ACHN (cell line): Measurements from ENCODE around the gene PARP3.
A peak's percentile ranks its signal among the peaks of the same experiment; 100 is the strongest.

Source experiments
- DNase-seq: peaks from one replicate; pipeline ENCODE4 v3.0.0-alpha.2; 2015
- in situ Hi-C: cut with HindIII; loops from 2 replicates; pipeline ENCODE4 v1.10.0; 2017; ENCODE audit warnings: low sequenced_read_pairs, low pct_ligation_motif_present, low pct_unique_long_range_greater_than_20kb

PARP3 gene

DNA sequence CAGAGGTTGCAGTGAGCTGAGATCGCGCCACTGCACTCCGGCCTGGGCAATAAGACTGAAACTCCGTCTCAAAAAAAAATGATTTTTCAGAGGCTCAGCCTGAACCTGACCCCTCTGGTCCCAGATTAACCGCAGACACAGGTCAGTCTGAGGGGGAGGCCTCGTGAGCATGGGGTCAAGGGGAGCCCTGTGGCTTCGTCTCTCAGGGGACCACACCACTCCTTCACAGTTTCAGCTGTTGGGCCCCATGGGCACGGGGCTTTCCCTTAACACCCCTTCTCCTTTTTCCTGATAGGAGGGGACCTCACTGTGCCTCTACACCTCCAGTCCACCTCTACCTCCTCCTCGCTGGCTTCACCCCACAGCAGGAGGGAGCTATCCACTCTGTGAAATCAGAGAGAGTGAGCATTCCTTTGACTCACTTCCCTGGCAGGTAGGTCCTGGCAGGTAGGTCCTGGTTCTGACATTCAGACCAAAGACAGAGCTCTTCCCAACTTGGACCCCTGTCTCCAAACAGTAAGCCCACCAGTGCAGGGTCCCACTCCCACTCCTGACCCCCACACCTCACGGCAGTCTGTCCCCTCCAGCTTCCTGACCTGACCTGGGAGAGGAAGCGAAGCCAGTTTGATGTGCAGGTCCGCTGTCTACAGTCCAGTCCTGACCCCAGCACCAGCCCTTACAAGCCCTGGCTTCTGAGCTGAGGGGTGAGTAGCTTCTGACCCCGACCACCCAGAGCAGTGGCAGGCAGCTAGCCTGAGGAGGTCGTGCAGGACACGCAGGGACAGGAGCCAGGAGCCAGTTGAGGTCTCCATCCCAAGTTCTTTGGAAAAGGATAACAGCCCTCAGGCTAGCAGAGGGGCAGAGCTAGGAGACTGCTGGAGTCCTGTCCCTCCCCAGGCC lies 9.4 kb upstream of the PARP3 start:
- in situ Hi-C loops = no loop called here
- no peak for DNase-seq

DNA sequence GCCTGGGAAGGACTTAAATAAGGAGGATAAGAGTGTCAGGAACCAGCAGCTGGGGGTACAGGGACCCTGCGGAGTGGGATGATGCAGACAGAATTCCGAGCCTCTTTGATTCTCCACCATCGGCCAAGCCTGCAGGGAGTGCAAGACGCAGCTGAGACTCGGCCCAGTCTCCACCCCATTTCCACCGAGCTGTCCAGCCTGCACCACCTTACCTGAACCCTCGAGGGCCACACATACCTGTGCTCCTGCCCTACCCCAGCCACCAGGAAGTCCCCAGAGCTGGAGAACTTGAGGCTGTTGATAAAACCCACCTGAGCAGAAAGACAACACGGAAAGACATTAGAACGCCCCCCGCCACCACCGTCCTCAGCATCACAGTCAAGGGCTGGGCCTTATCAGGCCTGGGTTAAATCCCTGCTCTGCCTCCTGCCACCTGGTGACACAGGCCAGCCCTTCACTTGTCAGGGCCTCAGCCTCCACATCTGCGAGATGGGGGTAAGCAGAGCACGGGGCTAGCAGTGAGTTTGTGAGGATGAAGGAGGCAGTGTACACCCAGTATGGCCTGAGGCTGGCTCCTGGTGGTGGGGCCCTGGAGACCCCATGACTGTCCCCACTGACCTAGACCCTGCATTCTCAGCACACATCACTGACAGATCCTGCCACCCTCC lies 8.6 kb upstream of the PARP3 start:
- in situ Hi-C loops = no loop called here

DNA sequence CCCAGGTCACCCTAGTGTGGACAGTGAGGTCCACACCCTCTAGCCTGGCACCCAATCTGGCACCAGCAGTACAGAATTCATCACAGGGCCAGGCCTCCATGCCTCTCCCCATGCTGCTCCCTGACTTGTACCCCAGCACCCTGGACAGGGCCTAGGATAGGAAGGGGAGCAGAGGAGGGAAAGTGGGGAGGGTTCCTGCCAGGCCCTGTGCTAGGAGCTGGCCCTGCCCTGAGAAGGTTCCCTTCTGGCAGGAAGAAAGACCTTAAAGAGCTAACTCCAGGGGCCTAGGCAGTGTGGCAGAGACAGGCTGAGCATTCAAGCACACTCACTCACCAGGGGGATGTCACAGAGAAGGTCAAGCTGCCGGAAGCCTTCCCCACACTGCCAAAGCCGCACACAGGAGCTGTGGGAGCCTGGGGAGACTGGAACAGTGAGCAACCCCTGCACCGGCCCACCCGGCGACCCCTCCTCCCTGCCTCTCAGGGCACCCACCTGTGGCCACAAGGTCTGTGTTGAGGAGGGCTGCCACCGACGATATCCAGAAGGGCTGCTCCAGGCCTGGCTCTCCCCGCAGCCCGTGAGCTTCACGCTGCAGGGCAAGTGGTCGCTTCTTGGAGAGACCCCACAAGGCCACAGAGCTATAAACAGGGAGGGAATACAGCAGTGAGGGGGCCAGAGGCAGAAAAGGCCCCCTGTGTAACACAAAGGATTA lies 7.9 kb upstream of the PARP3 start:
- DNase-seq = no peak
- in situ Hi-C loops = no loop called here

More for the DNA sequence above, 8.6 kb upstream of the PARP3 start:
- no peak for DNase-seq

DNA sequence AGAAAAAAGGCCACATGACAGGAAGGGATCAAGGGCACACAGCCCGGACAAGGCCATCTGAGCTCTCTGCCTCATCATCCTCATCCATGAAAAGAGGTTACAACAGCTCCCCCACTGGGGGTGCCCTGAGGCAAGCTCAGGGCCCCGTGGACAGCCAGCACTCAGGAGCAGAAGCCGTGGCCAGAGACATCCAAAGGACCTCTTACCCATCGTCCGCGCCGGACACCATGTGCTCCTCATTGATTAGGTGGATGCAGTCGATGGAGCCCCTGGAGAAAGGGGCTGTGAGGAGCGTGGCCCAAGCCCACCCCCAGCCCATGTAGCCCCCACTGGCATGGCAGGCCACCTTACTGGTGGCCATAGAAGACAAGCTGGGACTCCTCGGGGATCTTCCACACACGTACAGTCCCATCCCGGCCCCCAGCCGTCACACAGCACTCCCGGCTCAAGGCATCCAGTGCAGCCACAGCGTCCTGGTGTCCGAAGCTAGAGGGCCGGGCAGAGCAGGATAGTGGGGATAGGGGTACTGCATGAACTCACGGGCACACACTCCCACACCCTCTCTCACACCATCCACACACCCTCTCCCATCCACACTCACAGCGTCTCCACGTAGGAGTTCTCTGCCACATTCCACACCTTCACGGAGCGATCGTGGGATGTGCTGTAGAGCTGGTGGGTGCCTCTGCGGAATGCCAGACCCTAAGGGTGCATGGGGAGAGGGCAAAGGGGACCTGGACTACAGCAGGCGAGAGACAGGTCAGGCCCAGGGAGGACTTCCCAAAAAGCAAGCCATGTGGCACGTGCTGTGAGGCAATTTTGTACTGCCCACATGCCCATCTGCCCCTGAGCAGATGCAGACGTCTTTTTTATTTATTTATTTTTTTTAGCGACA lies 6.9 kb upstream of the PARP3 start:
- in situ Hi-C loops = no loop called here

DNA sequence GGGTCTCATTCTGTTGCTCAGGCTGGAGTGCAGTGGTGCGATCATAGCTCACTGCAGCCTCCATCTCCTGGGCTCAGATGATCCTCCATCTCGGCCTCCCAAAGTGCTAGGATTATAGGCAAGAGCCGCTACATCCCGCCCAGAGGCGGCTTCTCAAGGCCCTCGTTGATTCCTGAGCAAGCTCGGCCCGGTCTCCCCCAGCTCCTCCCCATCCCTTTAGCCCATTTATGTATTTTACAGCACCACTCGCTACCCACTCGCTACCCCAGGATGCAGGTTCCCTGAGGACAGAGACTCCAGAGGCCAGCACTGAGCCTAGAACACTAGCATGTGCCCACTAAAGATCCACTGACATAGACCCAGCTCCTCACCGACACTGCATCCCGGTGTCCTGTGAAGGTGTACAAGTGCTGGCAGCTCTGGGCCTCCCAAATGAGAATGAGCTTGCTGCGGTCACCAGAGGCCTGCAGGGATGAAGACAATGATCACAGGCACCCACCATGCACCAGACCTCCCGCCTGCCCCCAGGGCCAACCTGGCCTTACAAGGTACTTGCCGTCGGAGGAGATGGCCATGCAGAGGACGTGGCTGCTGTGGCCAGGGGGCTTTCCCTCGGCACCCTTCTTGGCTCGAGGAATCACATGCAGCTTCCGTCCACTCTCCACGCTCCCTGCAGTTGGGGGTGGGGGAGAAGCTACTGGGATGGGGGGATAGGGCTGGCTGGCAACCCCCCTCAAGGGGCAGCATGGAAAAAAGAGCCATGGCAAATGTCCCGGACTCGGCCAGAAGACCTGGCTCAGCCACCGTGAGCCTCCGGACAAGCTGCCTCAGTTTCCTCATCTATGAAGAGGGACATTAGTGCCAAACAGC lies 6.0 kb upstream of the PARP3 start:
- no peak for DNase-seq
- in situ Hi-C loops = no loop called here

More for the DNA sequence above, 6.9 kb upstream of the PARP3 start:
- no peak for DNase-seq

DNA sequence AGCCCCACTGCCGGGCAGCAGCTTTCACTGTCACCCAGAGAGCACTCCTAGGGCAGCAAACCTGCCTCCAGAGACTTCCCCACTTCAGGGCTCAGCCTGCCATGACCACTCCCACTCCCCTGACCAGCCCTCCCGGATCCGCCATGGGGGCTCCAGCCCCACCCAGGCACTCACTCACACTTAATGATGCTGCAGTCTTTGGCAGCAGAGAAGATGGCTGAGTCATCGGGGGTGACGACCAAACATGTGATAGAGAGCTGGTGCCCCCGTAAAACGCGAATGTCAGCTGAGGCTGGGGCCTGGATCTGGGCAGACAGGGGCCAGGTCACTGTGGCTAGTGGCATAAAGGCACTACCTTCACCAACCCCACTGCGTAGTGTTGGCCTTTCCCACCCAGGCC lies 5.1 kb upstream of the PARP3 start:
- no peak for DNase-seq
- in situ Hi-C loops = no loop called here

DNA sequence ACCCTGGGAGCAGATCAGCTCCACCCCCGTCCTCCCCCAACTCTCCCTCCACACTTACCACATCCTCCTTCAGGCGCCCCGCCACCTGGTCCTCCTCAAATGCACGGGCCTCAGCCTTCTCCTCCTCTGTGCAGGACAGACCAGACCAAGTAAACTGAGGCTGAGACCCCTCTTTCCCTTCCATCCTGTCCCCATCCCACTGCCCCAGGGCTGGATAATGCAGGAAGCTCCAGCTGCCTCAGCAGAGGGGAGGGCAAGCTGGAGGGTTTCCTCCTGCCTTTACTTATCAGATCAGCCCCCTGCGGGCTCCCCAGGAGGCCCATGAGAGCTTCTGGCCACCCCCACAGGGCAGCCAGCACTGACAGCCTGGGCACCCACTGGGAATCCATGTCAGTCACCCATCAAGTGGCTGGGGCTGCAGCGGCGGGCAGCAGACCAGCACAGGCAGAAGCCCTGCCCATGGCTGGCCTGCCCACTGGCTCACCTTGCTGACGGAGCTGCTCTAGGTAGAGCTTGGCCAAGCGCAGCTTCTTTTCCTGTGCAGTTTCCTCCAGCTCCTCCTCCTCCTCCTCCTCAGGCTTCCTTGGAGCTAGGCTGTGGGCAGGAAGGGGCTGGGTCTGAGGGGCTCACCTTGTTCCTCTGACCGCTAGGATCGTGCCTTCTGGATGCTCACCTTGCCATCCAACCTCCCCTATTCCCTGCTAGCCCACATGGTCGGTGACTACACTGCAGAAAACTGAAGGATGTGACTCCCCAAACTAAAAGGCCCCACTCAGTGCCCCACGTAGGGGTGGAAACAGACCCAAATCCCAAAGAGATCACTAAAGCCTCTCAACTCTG lies 4.3 kb upstream of the PARP3 start:
- no peak for DNase-seq
- in situ Hi-C loops = no loop called here

DNA sequence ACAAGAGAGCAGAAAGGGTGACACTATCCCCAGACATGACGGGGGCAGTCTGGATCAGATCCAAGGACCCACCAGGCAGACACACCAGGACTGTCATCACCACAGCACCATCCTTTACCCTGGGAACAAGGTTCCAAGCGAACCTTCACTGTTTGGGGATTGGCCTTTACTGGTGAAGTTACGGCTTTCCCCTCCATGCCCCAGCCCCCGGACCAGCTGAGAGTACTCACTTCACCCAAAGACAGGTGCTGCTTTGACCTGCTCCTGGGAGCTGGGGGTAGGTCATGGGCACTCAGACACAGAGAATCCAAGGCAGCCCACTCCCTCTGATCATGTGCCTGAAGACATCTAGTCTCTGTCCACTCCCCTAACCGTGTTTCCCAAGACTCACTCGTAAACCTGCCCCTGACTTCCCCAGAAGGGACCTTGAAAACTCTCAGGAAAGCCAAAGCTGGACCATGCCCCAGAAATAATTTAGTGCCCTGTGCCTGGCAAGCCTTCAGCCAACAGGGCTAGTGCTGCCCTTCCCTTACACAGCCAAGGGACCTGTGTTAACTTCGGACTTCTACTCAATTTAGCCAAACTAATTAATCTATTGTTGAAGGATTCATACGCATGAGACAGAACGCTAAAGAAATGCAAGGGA lies 3.3 kb upstream of the PARP3 start:
- DNase-seq = no peak
- in situ Hi-C loops = no loop called here

DNA sequence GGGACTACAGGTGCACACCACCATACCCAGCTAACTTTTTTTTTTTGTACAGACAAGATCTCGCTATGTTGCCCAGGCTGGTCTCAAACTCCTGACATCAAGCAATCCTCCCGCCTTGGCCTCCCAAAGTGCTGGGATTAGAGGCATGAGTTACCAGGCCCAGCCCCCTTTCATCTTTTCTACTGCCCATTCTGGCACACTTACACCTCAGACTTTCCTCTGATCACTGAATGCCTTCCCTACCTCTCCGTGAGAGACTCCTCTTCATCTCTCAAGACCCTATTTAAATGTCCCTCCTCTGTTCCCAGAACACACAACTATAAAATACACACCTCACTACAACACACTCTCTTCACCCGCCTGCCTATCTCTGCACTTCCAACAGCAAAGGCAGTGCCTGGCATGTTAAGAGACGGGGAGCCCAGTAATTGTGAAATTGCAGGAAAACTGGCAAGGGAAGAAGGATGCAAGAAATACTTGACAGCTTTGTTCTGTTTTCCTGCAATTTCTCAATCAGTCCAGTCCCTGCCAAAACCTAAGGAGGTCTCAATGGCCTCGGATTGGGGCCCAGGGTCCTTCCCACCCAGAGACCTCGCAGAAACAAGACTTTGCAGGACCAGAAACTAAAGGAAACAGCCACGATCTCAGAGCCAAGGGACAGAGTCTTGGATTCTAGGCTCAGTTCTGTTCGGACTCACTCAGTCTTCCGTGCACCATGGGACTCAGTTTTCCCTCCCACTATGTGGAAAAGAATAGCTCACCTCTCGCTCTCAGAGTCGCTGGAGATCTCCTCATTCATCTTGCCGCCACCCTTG lies 1.3 kb upstream of the PARP3 start:
- in situ Hi-C loops = no loop called here

DNA sequence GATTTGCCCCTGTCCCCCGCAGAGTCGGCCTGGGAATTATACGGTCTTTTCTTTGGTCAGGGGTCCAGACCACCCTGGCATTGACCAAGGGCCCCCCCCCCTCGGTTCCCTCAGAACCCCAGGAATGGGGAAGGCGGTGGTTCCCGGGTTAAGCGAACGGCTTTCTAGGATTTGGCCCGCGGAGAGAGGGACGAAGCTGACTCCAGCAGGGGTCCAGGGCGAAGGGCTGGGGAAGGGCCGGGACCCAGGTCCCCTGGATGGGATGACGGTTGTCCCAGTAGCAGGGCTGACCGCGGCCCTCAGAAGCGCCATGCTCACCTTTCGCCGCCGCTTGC lies 733 bp upstream of the PARP3 start:
- no peak for DNase-seq
- in situ Hi-C loops = no loop called here

More for the DNA sequence above, 1.3 kb upstream of the PARP3 start:
- DNase-seq = no peak

DNA sequence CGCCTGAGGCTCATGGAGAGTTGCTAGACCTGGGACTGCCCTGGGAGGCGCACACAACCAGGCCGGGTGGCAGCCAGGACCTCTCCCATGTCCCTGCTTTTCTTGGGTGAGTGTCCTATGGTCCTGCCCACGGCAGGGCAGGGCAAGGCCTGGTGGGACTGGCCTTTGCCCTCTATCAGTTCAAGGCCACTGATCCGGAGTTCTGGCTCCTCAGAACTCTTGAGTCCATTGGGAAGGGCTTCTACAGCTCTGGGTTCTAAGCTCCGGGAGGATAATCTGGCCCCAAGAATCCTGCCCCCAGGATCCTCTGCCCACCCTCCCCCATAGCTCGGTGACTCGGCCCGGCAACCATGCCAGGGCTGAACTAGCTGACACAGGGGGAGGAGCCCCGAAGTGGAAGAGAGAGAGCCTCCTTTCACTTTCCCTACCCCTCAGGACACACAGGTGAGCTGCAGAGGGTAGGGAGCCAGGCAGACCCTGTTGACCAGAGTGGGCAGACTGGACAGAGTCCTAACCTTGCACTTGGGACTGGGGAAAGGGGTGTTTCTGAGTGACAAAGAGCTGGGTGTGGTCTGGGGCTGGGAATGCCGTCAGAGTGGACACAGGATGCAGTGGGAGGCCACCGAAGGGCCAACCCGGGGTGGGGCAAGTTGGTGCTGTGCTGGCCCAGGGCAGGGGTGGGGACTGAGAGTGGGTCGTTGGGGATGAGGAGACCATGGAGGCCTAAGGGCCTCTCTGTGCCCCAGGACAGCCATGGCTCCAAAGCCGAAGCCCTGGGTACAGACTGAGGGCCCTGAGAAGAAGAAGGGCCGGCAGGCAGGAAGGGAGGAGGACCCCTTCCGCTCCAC lies 664 bp downstream of the PARP3 start:
- DNase-seq = peak; percentile 72
- in situ Hi-C loops = no loop called here

DNA sequence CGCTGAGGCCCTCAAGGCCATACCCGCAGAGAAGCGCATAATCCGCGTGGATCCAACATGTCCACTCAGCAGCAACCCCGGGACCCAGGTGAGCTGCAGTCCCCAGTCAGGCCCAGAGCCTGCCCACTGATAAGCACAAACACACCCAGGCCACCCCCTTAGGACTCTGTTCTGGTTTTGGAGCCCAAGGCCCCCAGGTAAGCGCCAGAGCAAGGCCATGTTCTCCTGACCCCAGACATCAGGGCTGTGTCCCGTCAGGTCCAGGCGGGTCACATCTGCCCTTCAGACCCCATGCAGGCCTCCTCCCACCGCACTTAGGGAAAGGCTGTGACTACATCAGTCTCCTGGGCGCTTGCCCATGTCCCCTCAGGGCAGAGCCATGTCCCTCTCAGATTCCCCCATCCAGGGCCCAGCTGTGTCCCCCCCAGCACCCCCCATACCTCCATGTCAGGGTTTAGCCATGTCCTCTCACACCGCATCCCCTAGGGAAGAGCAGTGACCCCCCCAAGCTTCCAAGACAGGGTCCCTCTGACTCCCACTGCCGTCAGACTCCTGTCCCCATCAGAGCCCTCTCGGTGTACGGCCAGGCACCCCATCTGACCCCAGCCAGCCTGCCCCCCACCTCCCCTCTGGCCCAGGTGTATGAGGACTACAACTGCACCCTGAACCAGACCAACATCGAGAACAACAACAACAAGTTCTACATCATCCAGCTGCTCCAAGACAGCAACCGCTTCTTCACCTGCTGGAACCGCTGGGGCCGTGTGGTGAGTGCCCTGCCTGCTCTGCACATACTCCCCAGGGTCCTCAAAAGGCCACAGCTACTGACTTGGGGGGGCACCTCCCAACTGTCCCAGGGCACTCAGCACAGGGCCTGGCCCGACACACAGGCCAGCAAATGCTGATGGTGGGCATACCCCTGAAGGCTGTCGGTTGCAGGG lies 1.6 kb downstream of the PARP3 start:
- DNase-seq = no peak
- in situ Hi-C loops = no loop called here

DNA sequence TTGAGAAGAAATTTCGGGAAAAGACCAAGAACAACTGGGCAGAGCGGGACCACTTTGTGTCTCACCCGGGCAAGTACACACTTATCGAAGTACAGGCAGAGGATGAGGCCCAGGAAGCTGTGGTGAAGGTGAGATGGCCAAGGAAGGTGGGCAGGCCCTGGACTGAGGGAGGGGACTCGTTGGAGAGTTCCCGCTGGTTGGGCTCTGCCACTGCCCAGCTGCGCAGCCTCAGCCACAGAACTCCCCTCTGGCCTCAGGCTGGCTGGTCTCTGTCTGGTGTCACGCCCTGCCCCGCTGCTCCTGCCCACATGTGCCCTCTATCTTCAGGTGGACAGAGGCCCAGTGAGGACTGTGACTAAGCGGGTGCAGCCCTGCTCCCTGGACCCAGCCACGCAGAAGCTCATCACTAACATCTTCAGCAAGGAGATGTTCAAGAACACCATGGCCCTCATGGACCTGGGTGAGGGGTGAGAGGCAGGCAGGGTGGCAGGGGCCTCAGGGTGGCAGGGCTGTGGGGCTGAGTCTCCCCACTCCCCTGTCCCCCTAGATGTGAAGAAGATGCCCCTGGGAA lies 2.4 kb downstream of the PARP3 start:
- in situ Hi-C loops = no loop called here
- DNase-seq = no peak
